GM12878 (cell line): ENCODE results near the gene SAMHD1. TPM values are rescaled to one million over a fixed set of nuclear protein-coding genes. Genes with fewer than 3 reads are reported as not detected.

Experiments
- ATAC-seq: fragments of 200-7000 bp; cut with Tn5 transposase; 3 replicates; pipeline ENCODE4 v1.9.1; 2020; ENCODE audit warnings: mild to moderate bottlenecking, moderate library complexity
- BruUV-seq: library from RNA; stranded (reverse); fragments of 400-500 nt; replicated peaks from 2 replicates; lab custom pipeline; 2021; lab: Mats Ljungman, UMichigan
- CTCF ChIA-PET: fragments of 300-600 bp; sonication (Branson Sonifier 250); formaldehyde crosslinking; extraction: SDS; loops from one replicate; lab custom pipeline; 2021; ENCODE audit warnings: inconsistent platforms; lab: Yijun Ruan, JAX
- POLR2A ChIA-PET: fragments of 350-600 bp; formaldehyde crosslinking; extraction: SDS; loops from one replicate; lab custom pipeline; 2021; ENCODE audit warnings: inconsistent platforms; lab: Charles Lee
- RAD21 ChIA-PET: fragments of 300-600 bp; sonication (Branson Sonifier 250); formaldehyde crosslinking; loops from one replicate; lab custom pipeline; 2023; ENCODE audit warnings: antibody characterized with exemption; ENCODE audit not compliant: unreplicated experiment; lab: Charles Lee
- SMC1A ChIA-PET: fragments of 300-600 bp; sonication (Branson Sonifier 250); formaldehyde crosslinking; loops from one replicate; lab custom pipeline; 2023; ENCODE audit not compliant: unreplicated experiment, uncharacterized antibody; lab: Charles Lee
- DNase-seq: peaks from one replicate; pipeline ENCODE4 v3.0.0-alpha.2; 2011; ENCODE audit warnings: low read depth, low spot score
- FAIRE-seq: peaks from 3 replicates; lab custom pipeline; 2011; peaks lifted over from hg19 to GRCh38; lab: Jason Lieb, UNC
- H2AFZ ChIP-seq: 2 replicates; pipeline ENCODE4 v1.6.0; 2011; ENCODE audit warnings: low read depth, low read length, control low read depth; ENCODE audit not compliant: control insufficient read depth
- H3K27ac ChIP-seq: 2 replicates; pipeline ENCODE4 v1.5.1; 2011; ENCODE audit warnings: control low read depth; ENCODE audit not compliant: control insufficient read depth, insufficient read depth
- H3K27me3 ChIP-seq, 2 experiments: replicated peaks in 1 of 2; 2 replicates each; pipeline versions ENCODE4 v1.6.0 to v1.6.1; 2011; ENCODE audit warnings: low read length in 1 of 2; ENCODE audit not compliant: control insufficient read depth in 2 of 2, insufficient read depth in 2 of 2
- H3K36me3 ChIP-seq, 2 experiments: 2 replicates each; pipeline ENCODE4 v1.5.1; 2011; ENCODE audit warnings: low read length in 1 of 2; ENCODE audit not compliant: control insufficient read depth in 2 of 2, insufficient read depth in 2 of 2
- H3K4me1 ChIP-seq: 2 replicates; pipeline ENCODE4 v1.6.1; 2011; ENCODE audit warnings: mild to moderate bottlenecking, low read length, moderate library complexity, mixed read lengths; ENCODE audit not compliant: control insufficient read depth, insufficient read depth
- H3K4me2 ChIP-seq: 2 replicates; pipeline ENCODE4 v1.6.0; 2011; ENCODE audit warnings: control low read depth; ENCODE audit not compliant: control insufficient read depth, insufficient read depth
- H3K4me3 ChIP-seq: fragments of 200-600 bp; sonication (generic); 2 replicates; pipeline ENCODE4 v1.5.1; 2016
- H3K79me2 ChIP-seq: 2 replicates; pipeline ENCODE4 v1.6.0; 2011; ENCODE audit warnings: low read length; ENCODE audit not compliant: control insufficient read depth, insufficient read depth
- H3K9ac ChIP-seq: 2 replicates; pipeline ENCODE4 v1.8.0; 2011; ENCODE audit warnings: low read length, control low read depth, mixed read lengths; ENCODE audit not compliant: control insufficient read depth, insufficient read depth
- H3K9me3 ChIP-seq: replicated peaks from 3 replicates; pipeline ENCODE4 v1.5.1; 2011; ENCODE audit warnings: mild to moderate bottlenecking, low read length; ENCODE audit not compliant: control insufficient read depth, insufficient read depth
- H4K20me1 ChIP-seq: 2 replicates; pipeline ENCODE4 v1.6.0; 2011; ENCODE audit not compliant: control insufficient read depth, insufficient read depth
- CBX5 ChIP-seq: sonication (generic); IDR thresholded peaks from 2 replicates; pipeline ENCODE4 v1.6.1; 2016; ENCODE audit warnings: low read depth, moderate library complexity, mild to moderate bottlenecking, inconsistent platforms
- CHD4 ChIP-seq: fragments of 200-600 bp; sonication (generic); IDR thresholded peaks from 2 replicates; pipeline ENCODE4 v1.6.1; 2016; ENCODE audit warnings: mild to moderate bottlenecking
- EED ChIP-seq: sonication (generic); IDR thresholded peaks from 2 replicates; pipeline ENCODE4 v1.6.1; 2016; ENCODE audit warnings: antibody characterized with exemption, low read depth
- ETV6 ChIP-seq, 2 experiments: fragments of 450-650 bp in 1 of 2; IDR thresholded peaks in 1 of 2; conservative IDR thresholded peaks in 1 of 2; 2 replicates each; pipeline ENCODE4 v1.6.1; 2014; ENCODE audit warnings: antibody characterized with exemption in 1 of 2, borderline replicate concordance in 1 of 2, low read depth in 1 of 2, mild to moderate bottlenecking in 1 of 2, moderate library complexity in 1 of 2
- MLLT1 ChIP-seq: fragments of 450-650 bp; IDR thresholded peaks from 2 replicates; pipeline ENCODE4 v1.6.1; 2016; ENCODE audit warnings: mild to moderate bottlenecking
- NRF1 ChIP-seq: conservative IDR thresholded peaks from 2 replicates; pipeline ENCODE4 v1.6.1; 2011; ENCODE audit warnings: mild to moderate bottlenecking, low read depth, low read length, improper control_type of control experiment
- STAT3 ChIP-seq: IDR thresholded peaks from 2 replicates; pipeline ENCODE4 v1.6.1; 2011; ENCODE audit warnings: low read depth, low read length, improper control_type of control experiment
- TBL1XR1 ChIP-seq: IDR thresholded peaks from 2 replicates; pipeline ENCODE4 v1.6.1; 2012; ENCODE audit warnings: low read depth, low read length, improper control_type of control experiment
- TCF12 ChIP-seq: IDR thresholded peaks from 2 replicates; pipeline ENCODE4 v1.6.1; 2011; ENCODE audit warnings: low read depth, mild to moderate bottlenecking, low read length
- WGBS: methylation state at CpG from one replicate; pipeline ENCODE4 v1.1.6; 2016; ENCODE audit warnings: low lambda C conversion rate; ENCODE audit not compliant: insufficient replicate concordance, insufficient coverage; ENCODE audit errors: missing lambda C conversion rate; 5-methylcytosine and 5-hydroxymethylcytosine counted together
- in situ Hi-C: fragments of 300-500 bp; cut with MboI; formaldehyde crosslinking; loops from 9 replicates; pipeline ENCODE4 v1.14.3; 2018; ENCODE audit warnings: mixed read lengths
- intact Hi-C: fragments of 100-400 bp; cut with micrococcal nuclease; formaldehyde crosslinking; loops from one replicate; pipeline ENCODE4 v1.14.2; 2022; ENCODE audit not compliant: unreplicated experiment
- polyA plus RNA-seq, 11 experiments: library from polyadenylated mRNA; depleted of rRNA in 4 of 11; unstranded in 6 of 11; stranded (reverse) in 5 of 11; fragments of >200 nt; fragmentation: Nextera tagmentation in 4 of 11; fragmentation: Illumina TruSeq in 1 of 11; extraction: Ambion mirVana in 4 of 11; extraction: Trizol in 1 of 11; gene quantifications; 1 replicate in 1 of 11; 2 replicates in 10 of 11; pipeline versions ENCODE4 v1.2.1 to v1.2.3, GENCODE V29; 2011 to 2016; ENCODE audit warnings: inconsistent platforms in 2 of 11, missing spikeins in 2 of 11, low read depth in 1 of 11
- total RNA-seq, 4 experiments: library from RNA; depleted of rRNA in 3 of 4; stranded (reverse); fragments of >200 nt in 3 of 4; fragmentation: Illumina TruSeq in 1 of 4; extraction: Trizol in 1 of 4; gene quantifications; 2 replicates each; pipeline versions ENCODE4 v1.2.1 to v1.2.3, GENCODE V29; 2013 to 2021

SAMHD1 gene
- total and polyA plus RNA-seq, 10 of the 15 experiments (the other 5 are each of a cell fraction or from before 2014, with no cell fraction given) = 20.5 to 47.9 (median 38.8) TPM

GRCh38 chr20:36861875-36862801 is 89.4 kb downstream of the SAMHD1 start:
- DNase-seq (no peak), FAIRE-seq (no peak), ATAC-seq (no peak)
- Histone ChIP-seq H3K9ac (peak overlapping the region; percentile 61; the same call in 1 of the 2 replicates), H3K36me3 (no peaks in the 10 kb centered on the region), H3K9me3 (no peaks in the 10 kb centered on the region), H3K4me1 (peaks cover 26% of the 10 kb centered on the region), H3K27ac (no peak overlapping the region), H3K4me2 (peak overlapping the region; percentile 86), H3K27me3 (no peaks in the 10 kb centered on the region), H3K4me3 (peak overlapping the region; percentile 80), H2AFZ (no peak overlapping the region), H3K79me2 (peaks cover 16% of the 10 kb centered on the region), H4K20me1 (0 out of 2 replicates have a peak, but pooled peaks cover 3% of the 10 kb centered on the region)
- SMC1A ChIA-PET = interaction anchor here (0.5 to 13.5 kb wide), 7 partner anchors 10 to 96 kb away, joined by 3 to 105 read pairs (median 5); no protein-coding TSS in a partner anchor
- no TSS peak for BruUV-seq
- POLR2A ChIA-PET = interaction anchor here (0.6 to 12.4 kb wide), 7 partner anchors 9 to 1842 kb away, joined by 3 to 114 read pairs (median 6); partner anchors contain the start of gene DSN1
- WGBS = 72% methylated on average over 45 of the region's 45 CpGs
- no peak for TF ChIP-seq TCF12
- no peak for TF ChIP-seq NRF1
- TF ChIP-seq MLLT1 = 0 out of 2 replicates have a peak, but pooled peaks have one; percentile 57
- no peak for TF ChIP-seq CBX5
- TF ChIP-seq EED = no peak
- no peak for TF ChIP-seq CHD4
- TF ChIP-seq ETV6 (conservative IDR thresholded peaks at IDR 0.05 in 1 of 2, IDR thresholded peaks at IDR 0.05 in 1 of 2; ENCODE audit: borderline replicate concordance in 1 of 2, low read depth in 1 of 2) = no peak
- TF ChIP-seq STAT3 = no peak
- TF ChIP-seq TBL1XR1 = no peak
- CTCF ChIA-PET = interaction anchor here (0.9 to 25.3 kb wide), 11 partner anchors 8 to 100 kb away, joined by 3 to 349 read pairs (median 4); partner anchors contain the start of gene DSN1
- intact Hi-C loops = loop anchor here (1.0 to 10.0 kb wide), 5 partner anchors 24 to 257 kb away; partner anchors contain the start of genes DSN1 and RAB5IF
- in situ Hi-C loops = no loop called here
- RAD21 ChIA-PET = interaction anchor here (1.1 to 9.7 kb wide), 9 partner anchors 10 to 105 kb away, joined by 3 to 215 read pairs (median 4); partner anchors contain the start of gene DSN1
